PC-3 (cell line): ENCODE results near the gene BORCS5. TPM values are rescaled to one million over a fixed set of nuclear protein-coding genes. Genes with fewer than 3 reads are reported as not detected.
A peak's percentile ranks its signal among the peaks of the same experiment; 100 is the strongest.

Source experiments
- ATAC-seq: fragments of 200-7000 bp; cut with Tn5 transposase; 2 replicates; pipeline ENCODE4 v1.9.1; 2020; ENCODE audit warnings: mild to moderate bottlenecking, moderate library complexity
- BruUV-seq: library from RNA; stranded (reverse); fragments of 400-500 nt; replicated peaks from 2 replicates; lab custom pipeline; 2021; lab: Mats Ljungman, UMichigan
- CTCF ChIA-PET: fragments of 300-600 bp; sonication (Branson Sonifier 250); formaldehyde crosslinking; loops from one replicate; lab custom pipeline; 2022; ENCODE audit warnings: antibody characterized with exemption; lab: Charles Lee
- POLR2A ChIA-PET: fragments of 300-600 bp; sonication (Branson Sonifier 250); formaldehyde crosslinking; loops from one replicate; lab custom pipeline; 2022; ENCODE audit warnings: antibody characterized with exemption; ENCODE audit not compliant: unreplicated experiment; lab: Charles Lee
- DNase-seq: peaks from one replicate; pipeline ENCODE4 v3.0.0-alpha.2; 2015
- H2AFZ ChIP-seq: fragments of 300-600 bp; sonication (generic); 2 replicates; pipeline ENCODE4 v1.6.0; 2016; ENCODE audit warnings: antibody characterized with exemption, low read length
- H3F3A ChIP-seq: fragments of 300-600 bp; sonication (generic); one replicate; pipeline ENCODE4 v1.6.0; 2017; ENCODE audit warnings: antibody characterized with exemption, low read length, control low read depth, mild to moderate bottlenecking; ENCODE audit not compliant: unreplicated experiment
- H3K27ac ChIP-seq: fragments of 300-600 bp; sonication (generic); 2 replicates; pipeline ENCODE4 v1.5.1; 2016; ENCODE audit warnings: mild to moderate bottlenecking, low read length
- H3K27me3 ChIP-seq: fragments of 300-600 bp; sonication (generic); 2 replicates; pipeline ENCODE4 v1.6.1; 2016; ENCODE audit warnings: low read length, mixed read lengths
- H3K36me3 ChIP-seq: fragments of 300-600 bp; sonication (generic); 2 replicates; pipeline ENCODE4 v1.6.1; 2016; ENCODE audit warnings: low read depth, mixed run types, low read length, mixed read lengths
- H3K4me1 ChIP-seq: fragments of 300-600 bp; sonication (generic); 2 replicates; pipeline ENCODE4 v1.5.1; 2016; ENCODE audit warnings: low read length; ENCODE audit not compliant: insufficient read depth
- H3K4me2 ChIP-seq: fragments of 300-600 bp; sonication (generic); 2 replicates; pipeline ENCODE4 v1.6.0; 2016; ENCODE audit warnings: low read length
- H3K4me3 ChIP-seq: fragments of 300-600 bp; sonication (generic); 2 replicates; pipeline ENCODE4 v1.5.1; 2016; ENCODE audit warnings: mild to moderate bottlenecking, low read length, mixed read lengths
- H3K79me2 ChIP-seq: fragments of 300-600 bp; sonication (generic); 2 replicates; pipeline ENCODE4 v1.6.1; 2017; ENCODE audit warnings: low read length, mixed read lengths
- H3K9ac ChIP-seq: fragments of 300-600 bp; sonication (generic); 2 replicates; pipeline ENCODE4 v1.6.0; 2016; ENCODE audit warnings: mild to moderate bottlenecking, low read length
- H3K9me2 ChIP-seq: fragments of 300-600 bp; sonication (generic); replicated peaks from 2 replicates; pipeline ENCODE4 v1.6.1; 2016; ENCODE audit warnings: mixed run types, low read length, mixed read lengths
- H3K9me3 ChIP-seq: fragments of 300-600 bp; sonication (generic); 2 replicates; pipeline ENCODE4 v1.6.1; 2016; ENCODE audit warnings: low read length, mixed read lengths
- H4K20me1 ChIP-seq: fragments of 300-600 bp; sonication (generic); 2 replicates; pipeline ENCODE4 v1.6.1; 2016; ENCODE audit warnings: low read length, mixed read lengths
- CTCF ChIP-seq: fragments of 300-600 bp; sonication (generic); conservative IDR thresholded peaks from 2 replicates; pipeline ENCODE4 v1.5.1; 2017; ENCODE audit warnings: antibody characterized with exemption, low read depth, mild to moderate bottlenecking, low read length
- EZH2 ChIP-seq: fragments of 300-600 bp; sonication (generic); IDR thresholded peaks from one replicate; pipeline ENCODE4 v1.6.1; 2017; ENCODE audit warnings: antibody characterized with exemption, mild to moderate bottlenecking, low read length; ENCODE audit not compliant: unreplicated experiment
- EZH2phosphoT487 ChIP-seq: fragments of 300-600 bp; sonication (generic); IDR thresholded peaks from 2 replicates; pipeline ENCODE4 v1.6.1; 2018; ENCODE audit warnings: mild to moderate bottlenecking, antibody characterized with exemption, low read length, borderline replicate concordance
- intact Hi-C: fragments of 100-400 bp; cut with micrococcal nuclease; formaldehyde crosslinking; loops from 2 replicates; pipeline ENCODE4 v1.9.0; 2023
- total RNA-seq: library from RNA; depleted of rRNA; stranded (reverse); fragments of >200 nt; gene quantifications from 2 replicates; pipeline ENCODE4 v1.2.3, GENCODE V29; 2014

The BORCS5 gene
- total RNA-seq, 1 experiment from 2014 or later = 2.3 TPM

GRCh38 chr12:12338527-12339168 lies 18.2 kb upstream of the BORCS5 start:
- Histone ChIP-seq H3K4me2 (peak overlapping the region; percentile 68), H3K79me2 (no peaks in the 10 kb centered on the region), H3K9me2 (no peaks in the 10 kb centered on the region), H3K9ac (peak overlapping the region; percentile 21; the same call in 1 of the 2 replicates), H3K9me3 (no peaks in the 10 kb centered on the region), H3K4me3 (peak overlapping the region; percentile 32; the same call in 1 of the 2 replicates), H3K36me3 (no peaks in the 10 kb centered on the region; the same call in 1 of the 2 replicates), H3K27me3 (no peaks in the 10 kb centered on the region), H4K20me1 (no peaks in the 10 kb centered on the region), H3K4me1 (peaks cover 31% of the 10 kb centered on the region), H3K27ac (peak overlapping the region; percentile 75), H3F3A (no peaks in the 10 kb centered on the region), H2AFZ (peak overlapping the region; percentile 61)
- ChIA-PET CTCF (interaction anchor here (0.6 to 1.0 kb wide), 7 partner anchors 11 to 646 kb away, joined by 3 to 8 read pairs (median 6); partner anchors contain the start of gene MANSC1), POLR2A (interaction anchor here (0.6 kb wide), 2 partner anchors 19 to 273 kb away, joined by 4 to 10 read pairs; no protein-coding TSS in a partner anchor)
- intact Hi-C loops = loop anchor here (5.0 kb wide), 1 partner anchor 364 kb away; no protein-coding TSS in a partner anchor
- ATAC-seq (peak; percentile 48), DNase-seq (peak; percentile 67)
- BruUV-seq = no TSS peak
- TF ChIP-seq CTCF = no peak
- no peak for TF ChIP-seq EZH2

GRCh38 chr12:12349711-12350665 lies 6.9 kb upstream of the BORCS5 start, which contains the start of gene MANSC1:
MANSC1 (minus strand) TSS chr12:12350242; CDS start chr12:12343314, 6,928 bp downstream.
- Histone ChIP-seq H3F3A (no peaks in the 10 kb centered on the region), H4K20me1 (no peaks in the 10 kb centered on the region), H2AFZ (peak within 1 kb of the TSS; percentile 98), H3K36me3 (no peaks in the 10 kb centered on the region), H3K4me3 (peak within 1 kb of the TSS; percentile 76), H3K9me2 (no peaks in the 10 kb centered on the region), H3K9me3 (no peaks in the 10 kb centered on the region), H3K27me3 (no peaks in the 10 kb centered on the region), H3K79me2 (no peaks in the 10 kb centered on the region), H3K27ac (peak within 1 kb of the TSS; percentile 94), H3K9ac (peak within 1 kb of the TSS; percentile 78), H3K4me1 (peaks cover 20% of the 10 kb centered on the region), H3K4me2 (peak within 1 kb of the TSS; percentile 94)
- CTCF ChIA-PET = interaction anchor here (0.6 to 2.0 kb wide), 7 partner anchors 11 to 296 kb away, joined by 3 to 8 read pairs (median 5); no protein-coding TSS in a partner anchor
- no TSS peak for BruUV-seq
- peak; percentile 58 for DNase-seq
- no peak for TF ChIP-seq EZH2phosphoT487
- TF ChIP-seq CTCF = no peak; the same call in 1 of the 2 replicates
- no peak for TF ChIP-seq EZH2
- intact Hi-C loops = loop anchor here (2.0 kb wide), 1 partner anchor 17 kb away; no protein-coding TSS in a partner anchor
- POLR2A ChIA-PET = interaction anchor here (0.9 kb wide), 1 partner anchor 17 kb away, joined by 6 read pairs; no protein-coding TSS in a partner anchor
- ATAC-seq = peak; percentile 69
